Measurements from ENCODE around the gene DACH1.

DACH1 gene

DNA sequence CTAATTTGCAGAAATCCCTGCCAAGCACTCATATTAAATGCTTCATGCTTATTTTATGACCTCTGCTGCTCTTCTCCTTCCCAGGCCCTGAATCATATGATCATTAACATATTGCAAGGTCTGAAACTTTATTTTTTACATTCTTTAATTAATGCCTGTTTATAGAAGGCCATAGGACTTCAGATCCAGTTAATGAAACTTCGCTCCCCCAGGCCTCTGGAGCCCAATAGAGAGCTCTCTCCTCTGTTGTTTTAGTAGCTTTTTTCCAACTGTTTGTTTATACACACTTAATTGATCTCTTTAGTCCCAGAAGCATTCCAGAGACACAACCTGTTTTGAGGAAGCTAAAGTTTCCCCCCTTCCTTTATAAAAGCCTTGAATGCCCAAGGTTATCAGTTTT is 68.3 kb downstream of the DACH1 start (continued):
- TF ChIP-seq, protein P1, sequence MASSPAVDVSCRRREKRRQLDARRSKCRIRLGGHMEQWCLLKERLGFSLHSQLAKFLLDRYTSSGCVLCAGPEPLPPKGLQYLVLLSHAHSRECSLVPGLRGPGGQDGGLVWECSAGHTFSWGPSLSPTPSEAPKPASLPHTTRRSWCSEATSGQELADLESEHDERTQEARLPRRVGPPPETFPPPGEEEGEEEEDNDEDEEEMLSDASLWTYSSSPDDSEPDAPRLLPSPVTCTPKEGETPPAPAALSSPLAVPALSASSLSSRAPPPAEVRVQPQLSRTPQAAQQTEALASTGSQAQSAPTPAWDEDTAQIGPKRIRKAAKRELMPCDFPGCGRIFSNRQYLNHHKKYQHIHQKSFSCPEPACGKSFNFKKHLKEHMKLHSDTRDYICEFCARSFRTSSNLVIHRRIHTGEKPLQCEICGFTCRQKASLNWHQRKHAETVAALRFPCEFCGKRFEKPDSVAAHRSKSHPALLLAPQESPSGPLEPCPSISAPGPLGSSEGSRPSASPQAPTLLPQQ (tag by site-specific recombination; IDR thresholded peaks at IDR 0.05): no peak
- peak; percentile 63; the same call in 1 of the 2 replicates for TF ChIP-seq TCF7L2 (IDR thresholded peaks at IDR 0.05; ENCODE audit: borderline replicate concordance, low read depth, low read length)
- TF ChIP-seq WT1 (tag by site-specific recombination; IDR thresholded peaks at IDR 0.05): peak; percentile 38; the same call in 1 of the 2 replicates
- TF ChIP-seq ZFP41 (tag by site-specific recombination; IDR thresholded peaks at IDR 0.05; ENCODE audit: borderline replicate concordance): no peak
- TF ChIP-seq ZSCAN30 (tag by site-specific recombination; IDR thresholded peaks at IDR 0.05): no peak
- TF ChIP-seq, protein P2, sequence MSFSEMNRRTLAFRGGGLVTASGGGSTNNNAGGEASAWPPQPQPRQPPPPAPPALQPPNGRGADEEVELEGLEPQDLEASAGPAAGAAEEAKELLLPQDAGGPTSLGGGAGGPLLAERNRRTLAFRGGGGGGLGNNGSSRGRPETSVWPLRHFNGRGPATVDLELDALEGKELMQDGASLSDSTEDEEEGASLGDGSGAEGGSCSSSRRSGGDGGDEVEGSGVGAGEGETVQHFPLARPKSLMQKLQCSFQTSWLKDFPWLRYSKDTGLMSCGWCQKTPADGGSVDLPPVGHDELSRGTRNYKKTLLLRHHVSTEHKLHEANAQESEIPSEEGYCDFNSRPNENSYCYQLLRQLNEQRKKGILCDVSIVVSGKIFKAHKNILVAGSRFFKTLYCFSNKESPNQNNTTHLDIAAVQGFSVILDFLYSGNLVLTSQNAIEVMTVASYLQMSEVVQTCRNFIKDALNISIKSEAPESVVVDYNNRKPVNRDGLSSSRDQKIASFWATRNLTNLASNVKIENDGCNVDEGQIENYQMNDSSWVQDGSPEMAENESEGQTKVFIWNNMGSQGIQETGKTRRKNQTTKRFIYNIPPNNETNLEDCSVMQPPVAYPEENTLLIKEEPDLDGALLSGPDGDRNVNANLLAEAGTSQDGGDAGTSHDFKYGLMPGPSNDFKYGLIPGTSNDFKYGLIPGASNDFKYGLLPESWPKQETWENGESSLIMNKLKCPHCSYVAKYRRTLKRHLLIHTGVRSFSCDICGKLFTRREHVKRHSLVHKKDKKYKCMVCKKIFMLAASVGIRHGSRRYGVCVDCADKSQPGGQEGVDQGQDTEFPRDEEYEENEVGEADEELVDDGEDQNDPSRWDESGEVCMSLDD (tag by site-specific recombination; IDR thresholded peaks at IDR 0.05): no peak
- TF ChIP-seq ZNF600 (tag by site-specific recombination; IDR thresholded peaks at IDR 0.05): no peak
- TF ChIP-seq ZXDB (tag by site-specific recombination; IDR thresholded peaks at IDR 0.05): 0 out of 2 replicates have a peak, but pooled peaks have one; percentile 14
- TF ChIP-seq, protein P3, sequence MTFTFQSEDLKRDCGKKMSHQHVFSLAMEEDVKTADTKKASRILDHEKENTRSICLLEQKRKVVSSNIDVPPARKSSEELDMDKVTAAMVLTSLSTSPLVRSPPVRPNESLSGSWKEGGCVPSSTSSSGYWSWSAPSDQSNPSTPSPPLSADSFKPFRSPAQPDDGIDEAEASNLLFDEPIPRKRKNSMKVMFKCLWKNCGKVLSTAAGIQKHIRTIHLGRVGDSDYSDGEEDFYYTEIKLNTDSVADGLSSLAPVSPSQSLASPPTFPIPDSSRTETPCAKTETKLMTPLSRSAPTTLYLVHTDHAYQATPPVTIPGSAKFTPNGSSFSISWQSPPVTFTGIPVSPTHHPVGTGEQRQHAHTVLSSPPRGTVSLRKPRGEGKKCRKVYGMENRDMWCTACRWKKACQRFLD (tag by site-specific recombination; IDR thresholded peaks at IDR 0.05): no peak
- no peak for TF ChIP-seq ZFP3 (tag by site-specific recombination; IDR thresholded peaks at IDR 0.05; ENCODE audit: low read depth)
- TF ChIP-seq, protein P4, sequence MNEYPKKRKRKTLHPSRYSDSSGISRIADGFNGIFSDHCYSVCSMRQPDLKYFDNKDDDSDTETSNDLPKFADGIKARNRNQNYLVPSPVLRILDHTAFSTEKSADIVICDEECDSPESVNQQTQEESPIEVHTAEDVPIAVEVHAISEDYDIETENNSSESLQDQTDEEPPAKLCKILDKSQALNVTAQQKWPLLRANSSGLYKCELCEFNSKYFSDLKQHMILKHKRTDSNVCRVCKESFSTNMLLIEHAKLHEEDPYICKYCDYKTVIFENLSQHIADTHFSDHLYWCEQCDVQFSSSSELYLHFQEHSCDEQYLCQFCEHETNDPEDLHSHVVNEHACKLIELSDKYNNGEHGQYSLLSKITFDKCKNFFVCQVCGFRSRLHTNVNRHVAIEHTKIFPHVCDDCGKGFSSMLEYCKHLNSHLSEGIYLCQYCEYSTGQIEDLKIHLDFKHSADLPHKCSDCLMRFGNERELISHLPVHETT (tag by site-specific recombination; IDR thresholded peaks at IDR 0.05): no peak
- TF ChIP-seq, protein P5, sequence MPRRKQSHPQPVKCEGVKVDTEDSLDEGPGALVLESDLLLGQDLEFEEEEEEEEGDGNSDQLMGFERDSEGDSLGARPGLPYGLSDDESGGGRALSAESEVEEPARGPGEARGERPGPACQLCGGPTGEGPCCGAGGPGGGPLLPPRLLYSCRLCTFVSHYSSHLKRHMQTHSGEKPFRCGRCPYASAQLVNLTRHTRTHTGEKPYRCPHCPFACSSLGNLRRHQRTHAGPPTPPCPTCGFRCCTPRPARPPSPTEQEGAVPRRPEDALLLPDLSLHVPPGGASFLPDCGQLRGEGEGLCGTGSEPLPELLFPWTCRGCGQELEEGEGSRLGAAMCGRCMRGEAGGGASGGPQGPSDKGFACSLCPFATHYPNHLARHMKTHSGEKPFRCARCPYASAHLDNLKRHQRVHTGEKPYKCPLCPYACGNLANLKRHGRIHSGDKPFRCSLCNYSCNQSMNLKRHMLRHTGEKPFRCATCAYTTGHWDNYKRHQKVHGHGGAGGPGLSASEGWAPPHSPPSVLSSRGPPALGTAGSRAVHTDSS (tag by site-specific recombination; IDR thresholded peaks at IDR 0.05): no peak
- TF ChIP-seq, protein P6, sequence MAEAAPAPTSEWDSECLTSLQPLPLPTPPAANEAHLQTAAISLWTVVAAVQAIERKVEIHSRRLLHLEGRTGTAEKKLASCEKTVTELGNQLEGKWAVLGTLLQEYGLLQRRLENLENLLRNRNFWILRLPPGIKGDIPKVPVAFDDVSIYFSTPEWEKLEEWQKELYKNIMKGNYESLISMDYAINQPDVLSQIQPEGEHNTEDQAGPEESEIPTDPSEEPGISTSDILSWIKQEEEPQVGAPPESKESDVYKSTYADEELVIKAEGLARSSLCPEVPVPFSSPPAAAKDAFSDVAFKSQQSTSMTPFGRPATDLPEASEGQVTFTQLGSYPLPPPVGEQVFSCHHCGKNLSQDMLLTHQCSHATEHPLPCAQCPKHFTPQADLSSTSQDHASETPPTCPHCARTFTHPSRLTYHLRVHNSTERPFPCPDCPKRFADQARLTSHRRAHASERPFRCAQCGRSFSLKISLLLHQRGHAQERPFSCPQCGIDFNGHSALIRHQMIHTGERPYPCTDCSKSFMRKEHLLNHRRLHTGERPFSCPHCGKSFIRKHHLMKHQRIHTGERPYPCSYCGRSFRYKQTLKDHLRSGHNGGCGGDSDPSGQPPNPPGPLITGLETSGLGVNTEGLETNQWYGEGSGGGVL (tag by site-specific recombination; IDR thresholded peaks at IDR 0.05): no peak
- no peak for TF ChIP-seq ZNF621 (tag by site-specific recombination; IDR thresholded peaks at IDR 0.05)
- TF ChIP-seq, protein P7, sequence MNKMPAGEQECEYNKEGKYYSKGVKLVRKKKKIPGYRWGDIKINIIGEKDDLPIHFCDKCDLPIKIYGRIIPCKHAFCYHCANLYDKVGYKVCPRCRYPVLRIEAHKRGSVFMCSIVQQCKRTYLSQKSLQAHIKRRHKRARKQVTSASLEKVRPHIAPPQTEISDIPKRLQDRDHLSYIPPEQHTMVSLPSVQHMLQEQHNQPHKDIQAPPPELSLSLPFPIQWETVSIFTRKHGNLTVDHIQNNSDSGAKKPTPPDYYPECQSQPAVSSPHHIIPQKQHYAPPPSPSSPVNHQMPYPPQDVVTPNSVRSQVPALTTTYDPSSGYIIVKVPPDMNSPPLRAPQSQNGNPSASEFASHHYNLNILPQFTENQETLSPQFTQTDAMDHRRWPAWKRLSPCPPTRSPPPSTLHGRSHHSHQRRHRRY (tag by site-specific recombination; IDR thresholded peaks at IDR 0.05): no peak
- TF ChIP-seq, protein P8, sequence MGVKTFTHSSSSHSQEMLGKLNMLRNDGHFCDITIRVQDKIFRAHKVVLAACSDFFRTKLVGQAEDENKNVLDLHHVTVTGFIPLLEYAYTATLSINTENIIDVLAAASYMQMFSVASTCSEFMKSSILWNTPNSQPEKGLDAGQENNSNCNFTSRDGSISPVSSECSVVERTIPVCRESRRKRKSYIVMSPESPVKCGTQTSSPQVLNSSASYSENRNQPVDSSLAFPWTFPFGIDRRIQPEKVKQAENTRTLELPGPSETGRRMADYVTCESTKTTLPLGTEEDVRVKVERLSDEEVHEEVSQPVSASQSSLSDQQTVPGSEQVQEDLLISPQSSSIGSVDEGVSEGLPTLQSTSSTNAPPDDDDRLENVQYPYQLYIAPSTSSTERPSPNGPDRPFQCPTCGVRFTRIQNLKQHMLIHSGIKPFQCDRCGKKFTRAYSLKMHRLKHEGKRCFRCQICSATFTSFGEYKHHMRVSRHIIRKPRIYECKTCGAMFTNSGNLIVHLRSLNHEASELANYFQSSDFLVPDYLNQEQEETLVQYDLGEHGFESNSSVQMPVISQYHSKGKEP (tag by site-specific recombination; IDR thresholded peaks at IDR 0.05): peak; percentile 54
- TF ChIP-seq KLF9 (tag by site-specific recombination; IDR thresholded peaks at IDR 0.05; ENCODE audit: low read depth): no peak
- no peak for TF ChIP-seq ZNF701 (tag by site-specific recombination; IDR thresholded peaks at IDR 0.05)
- no peak for TF ChIP-seq RBAK (tag by site-specific recombination; IDR thresholded peaks at IDR 0.05)
- no peak for TF ChIP-seq KLF10 (tag by site-specific recombination; IDR thresholded peaks at IDR 0.05)
- peak; percentile 68 for TF ChIP-seq FEZF1 (tag by site-specific recombination; IDR thresholded peaks at IDR 0.05)
- no peak for TF ChIP-seq ZNF335 (tag by site-specific recombination; conservative IDR thresholded peaks at IDR 0.05)
- TF ChIP-seq, protein P9, sequence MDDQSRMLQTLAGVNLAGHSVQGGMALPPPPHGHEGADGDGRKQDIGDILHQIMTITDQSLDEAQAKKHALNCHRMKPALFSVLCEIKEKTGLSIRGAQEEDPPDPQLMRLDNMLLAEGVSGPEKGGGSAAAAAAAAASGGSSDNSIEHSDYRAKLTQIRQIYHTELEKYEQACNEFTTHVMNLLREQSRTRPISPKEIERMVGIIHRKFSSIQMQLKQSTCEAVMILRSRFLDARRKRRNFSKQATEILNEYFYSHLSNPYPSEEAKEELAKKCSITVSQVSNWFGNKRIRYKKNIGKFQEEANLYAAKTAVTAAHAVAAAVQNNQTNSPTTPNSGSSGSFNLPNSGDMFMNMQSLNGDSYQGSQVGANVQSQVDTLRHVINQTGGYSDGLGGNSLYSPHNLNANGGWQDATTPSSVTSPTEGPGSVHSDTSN (CRISPR knock-in tag; IDR thresholded peaks at IDR 0.05): no peak
- TF ChIP-seq, protein P10, sequence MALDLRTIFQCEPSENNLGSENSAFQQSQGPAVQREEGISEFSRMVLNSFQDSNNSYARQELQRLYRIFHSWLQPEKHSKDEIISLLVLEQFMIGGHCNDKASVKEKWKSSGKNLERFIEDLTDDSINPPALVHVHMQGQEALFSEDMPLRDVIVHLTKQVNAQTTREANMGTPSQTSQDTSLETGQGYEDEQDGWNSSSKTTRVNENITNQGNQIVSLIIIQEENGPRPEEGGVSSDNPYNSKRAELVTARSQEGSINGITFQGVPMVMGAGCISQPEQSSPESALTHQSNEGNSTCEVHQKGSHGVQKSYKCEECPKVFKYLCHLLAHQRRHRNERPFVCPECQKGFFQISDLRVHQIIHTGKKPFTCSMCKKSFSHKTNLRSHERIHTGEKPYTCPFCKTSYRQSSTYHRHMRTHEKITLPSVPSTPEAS (tag by site-specific recombination; IDR thresholded peaks at IDR 0.05): no peak
- no peak for TF ChIP-seq ZNF549 (tag by site-specific recombination; IDR thresholded peaks at IDR 0.05)
